NCI-H748 (cell line): ENCODE measurements around the gene HESX1.

Experiments used
- DNase-seq: peaks from one replicate; lab custom pipeline; 2025; ENCODE audit not compliant: unreplicated experiment; lab: John Stamatoyannopoulos, UW

The HESX1 gene

GRCh38 chr3:57150113-57150581 lies 49.6 kb downstream of the HESX1 start:
- no peak for DNase-seq
